GM18951 (cell line): ENCODE measurements around the gene FOXRED2.

Experiments
- POLR2A ChIP-seq: IDR thresholded peaks from 4 replicates; pipeline ENCODE4 v1.6.1; 2011; ENCODE audit warnings: mild to moderate bottlenecking; ENCODE audit not compliant: insufficient read length, insufficient read depth; ENCODE audit errors: extremely low read depth
- in situ Hi-C: fragments of 300-500 bp; cut with MboI; formaldehyde crosslinking; loops from one replicate; pipeline ENCODE4 v1.12.0; 2022; ENCODE audit warnings: low sequenced_read_pairs, mixed read lengths, inconsistent platforms; ENCODE audit not compliant: unreplicated experiment

FOXRED2 gene

DNA sequence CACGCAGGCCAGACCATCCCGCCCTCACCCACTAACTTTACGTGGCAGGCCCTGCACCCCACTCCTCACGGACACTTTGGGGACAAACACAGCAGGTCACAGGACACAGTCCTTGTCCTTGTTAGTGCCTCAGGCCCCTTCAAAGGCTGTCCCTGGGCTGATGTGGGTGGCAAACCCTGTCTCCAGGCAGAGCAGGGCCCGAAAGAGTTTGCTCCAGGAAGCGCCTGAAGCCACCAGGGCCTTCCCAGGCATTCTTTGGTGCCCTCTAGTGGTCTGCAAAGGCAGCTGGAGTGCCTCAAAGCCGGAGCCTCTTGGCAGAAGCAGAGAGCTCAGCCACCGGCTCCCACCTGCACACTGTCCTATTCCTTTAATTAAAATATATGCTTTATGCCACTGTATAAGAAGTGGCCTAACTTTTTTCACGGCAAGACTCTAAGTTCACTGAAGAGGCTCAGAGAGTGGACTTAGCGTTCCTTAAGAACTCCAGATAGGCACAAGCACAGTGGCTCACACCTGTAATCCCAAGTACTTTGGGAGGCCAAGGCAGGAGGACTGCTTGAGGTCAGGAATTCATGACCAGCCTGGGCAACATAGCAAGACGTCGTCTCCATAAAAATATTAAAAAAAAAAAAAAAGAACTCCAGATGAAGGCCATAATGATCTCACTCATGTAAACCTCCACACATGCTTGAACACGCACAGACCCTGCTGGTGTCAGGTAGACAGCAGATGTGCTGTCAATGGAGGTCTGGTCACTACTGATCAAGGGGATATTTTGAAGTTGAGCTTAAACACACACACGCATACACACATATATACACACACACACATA lies 36.5 kb downstream of the FOXRED2 start:
- no peak for TF ChIP-seq POLR2A
- in situ Hi-C loops = no loop called here

DNA sequence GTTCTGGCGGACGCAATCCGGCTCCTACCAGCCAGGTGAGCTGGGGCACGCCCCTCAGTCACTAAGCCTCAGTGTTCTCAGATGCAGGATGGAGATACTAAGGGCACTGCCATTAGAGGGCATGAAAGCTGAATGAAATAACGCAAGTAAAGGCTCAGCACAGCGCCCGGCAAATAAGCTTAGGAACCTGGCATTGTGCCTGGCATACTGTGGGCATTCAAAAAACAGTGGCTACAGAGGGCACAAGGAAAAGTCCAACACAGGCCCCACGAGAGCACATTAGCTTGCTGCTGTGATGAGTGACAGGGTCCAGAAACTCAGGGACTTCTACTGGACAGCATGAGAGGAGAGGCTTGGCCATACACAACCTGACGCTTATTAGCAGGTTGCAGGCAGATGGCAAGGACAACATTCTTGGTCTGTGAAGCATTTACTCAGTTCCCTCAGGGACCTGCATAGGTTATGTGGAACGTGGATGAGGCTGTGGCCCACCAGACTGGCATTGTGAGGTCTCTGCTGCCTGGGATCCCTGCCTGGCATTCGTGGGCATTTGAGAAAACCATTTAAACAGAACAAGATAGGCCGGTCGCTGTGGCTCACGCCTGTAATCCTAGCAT lies 37.6 kb downstream of the FOXRED2 start:
- no peak for TF ChIP-seq POLR2A
- in situ Hi-C loops = loop anchor here (10.0 kb wide), 1 partner anchor 164 kb away; no protein-coding TSS in a partner anchor

DNA sequence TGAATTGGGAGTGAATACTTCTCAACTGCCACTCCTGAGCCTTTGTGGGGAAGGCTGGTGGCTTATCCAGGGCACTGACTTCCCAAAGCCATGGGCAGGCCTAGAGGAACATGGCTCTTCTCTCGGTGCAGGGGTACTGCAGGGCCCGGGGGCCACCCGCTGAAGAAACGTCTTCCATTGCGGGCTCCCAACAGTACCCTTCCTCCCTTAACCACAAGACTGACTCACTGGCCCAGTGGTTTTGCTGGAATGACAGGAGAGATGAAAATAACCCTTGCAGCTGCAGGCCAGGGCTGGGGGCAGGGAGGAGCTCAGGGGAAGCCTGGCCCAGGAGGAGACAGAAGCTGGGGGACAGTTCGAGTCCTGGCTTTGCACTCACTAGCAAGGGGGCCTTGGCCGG lies 38.9 kb downstream of the FOXRED2 start:
- in situ Hi-C loops = loop anchor here (10.0 kb wide), 1 partner anchor 163 kb away; no protein-coding TSS in a partner anchor
- TF ChIP-seq POLR2A = no peak

DNA sequence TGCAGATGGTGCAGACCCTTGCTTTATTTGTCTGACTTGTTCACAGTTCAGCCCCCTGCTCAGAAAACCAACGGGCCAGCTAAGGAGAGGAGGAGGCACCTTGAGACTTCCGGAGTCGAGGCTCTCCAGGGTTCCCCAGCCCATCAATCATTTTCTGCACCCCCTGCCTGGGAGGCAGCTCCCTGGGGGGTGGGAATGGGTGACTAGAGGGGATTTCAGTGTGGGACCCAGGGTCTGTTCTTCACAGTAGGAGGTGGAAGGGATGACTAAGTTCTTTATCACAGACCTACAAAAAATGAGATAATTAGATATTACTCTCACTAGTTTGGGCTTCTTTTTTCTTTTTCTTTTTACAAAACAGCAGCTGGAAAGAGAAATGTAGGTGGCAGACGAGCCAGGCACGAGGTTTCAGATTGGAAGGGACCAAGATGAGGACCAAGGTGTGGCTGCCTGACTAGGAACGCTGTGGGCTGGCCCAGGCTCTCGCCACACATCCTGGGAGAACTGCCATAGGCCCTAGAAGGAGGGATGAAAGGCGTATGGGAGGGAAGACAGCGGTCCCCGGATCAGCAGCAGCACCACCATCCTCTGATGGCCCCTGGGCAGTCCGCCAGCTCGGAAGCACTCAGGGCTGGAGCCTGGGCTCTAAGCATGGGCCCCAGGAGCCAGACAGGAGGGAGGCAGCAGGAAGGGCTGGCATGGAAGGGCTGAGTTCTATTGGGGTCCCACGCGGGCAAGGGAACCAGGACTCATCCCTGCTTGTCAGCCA lies 39.6 kb downstream of the FOXRED2 start:
- in situ Hi-C loops = loop anchor here (10.0 kb wide), 1 partner anchor 162 kb away; no protein-coding TSS in a partner anchor
- no peak for TF ChIP-seq POLR2A

DNA sequence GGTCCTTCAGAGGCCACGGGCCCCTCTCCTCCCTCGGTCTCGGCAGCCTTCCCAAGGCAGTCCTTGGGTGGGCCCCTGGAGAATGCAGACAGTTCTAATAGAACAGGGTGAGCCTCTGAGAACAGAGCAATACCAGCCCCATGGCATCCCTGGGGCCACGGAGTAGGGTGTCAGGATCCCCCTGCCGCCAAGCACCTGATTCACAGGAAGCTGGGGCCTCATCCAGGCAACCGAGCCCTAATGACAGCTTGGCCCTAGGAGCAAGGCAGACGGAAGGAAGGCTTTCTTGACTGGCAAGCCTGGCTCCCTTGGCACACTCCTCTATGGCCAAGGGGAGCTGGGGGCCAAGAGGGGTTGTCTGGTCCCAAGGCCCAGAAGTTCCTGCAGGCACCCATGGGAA lies 40.6 kb downstream of the FOXRED2 start:
- in situ Hi-C loops = loop anchor here (10.0 kb wide), 1 partner anchor 161 kb away; no protein-coding TSS in a partner anchor
- no peak for TF ChIP-seq POLR2A

DNA sequence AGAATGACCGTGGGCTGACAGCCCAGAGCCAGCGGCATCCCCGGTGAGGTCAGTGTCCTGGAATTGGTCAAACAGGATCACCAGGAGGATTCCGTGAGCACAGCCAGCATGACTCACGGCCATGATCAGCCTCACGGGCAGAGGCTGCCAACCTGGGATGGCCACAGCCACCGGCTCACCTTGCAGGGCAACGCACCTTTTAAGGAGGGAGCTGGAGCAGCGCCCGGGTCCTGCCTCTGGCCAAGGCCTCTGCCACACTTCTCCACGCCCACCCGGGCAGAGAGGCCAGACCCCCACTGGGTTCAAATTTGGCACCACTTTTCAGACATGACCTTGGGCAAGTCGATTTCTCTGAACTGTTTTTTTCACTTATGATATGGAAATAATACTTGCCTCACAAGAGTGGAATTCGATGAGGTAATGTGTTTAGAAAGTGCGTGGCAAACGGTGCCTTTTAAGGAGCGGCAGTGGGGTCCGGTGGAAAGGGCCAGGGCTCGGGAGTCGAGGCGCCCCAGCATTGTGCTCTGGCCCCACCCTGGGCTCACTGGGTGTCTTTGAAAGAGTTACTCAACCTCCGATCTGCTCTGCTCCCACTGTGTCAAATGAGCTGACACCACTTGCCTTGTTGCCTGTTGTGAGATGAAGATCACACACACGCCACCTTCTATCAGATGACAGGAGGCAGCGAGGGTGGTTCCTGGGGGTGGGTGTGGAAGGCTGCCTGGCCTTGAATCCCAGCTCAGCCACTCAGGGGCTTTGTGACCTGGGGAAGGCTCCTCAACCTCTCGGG lies 41.4 kb downstream of the FOXRED2 start:
- in situ Hi-C loops = loop anchor here (10.0 kb wide), 1 partner anchor 161 kb away; no protein-coding TSS in a partner anchor
- TF ChIP-seq POLR2A = no peak

DNA sequence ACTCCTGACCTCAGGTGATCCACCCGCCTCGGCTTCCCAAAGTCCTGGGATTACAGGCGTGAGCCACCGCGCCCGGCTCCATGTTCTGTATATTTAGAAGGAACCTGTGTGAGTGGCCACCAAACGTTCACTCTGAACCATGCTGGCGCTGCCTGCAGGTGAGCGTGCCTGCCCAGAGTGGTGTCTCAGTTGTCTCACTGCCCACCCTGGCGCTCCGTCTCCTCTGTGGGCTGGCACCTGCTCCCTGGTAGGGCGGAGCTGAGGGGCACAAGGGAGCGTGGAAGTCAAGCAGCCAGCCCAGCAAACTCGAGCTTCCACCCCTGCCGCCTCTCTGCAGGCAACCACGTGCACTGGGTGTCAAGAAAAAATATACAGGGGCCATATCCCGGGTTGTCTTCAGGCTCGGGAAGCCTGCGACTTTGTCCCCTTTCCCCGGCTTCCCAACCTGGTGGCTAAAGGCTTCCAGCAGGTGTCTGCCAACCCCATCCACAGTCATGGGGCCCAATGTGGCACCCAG lies 42.1 kb downstream of the FOXRED2 start:
- in situ Hi-C loops = loop anchor here (10.0 kb wide), 1 partner anchor 160 kb away; no protein-coding TSS in a partner anchor
- no peak for TF ChIP-seq POLR2A

DNA sequence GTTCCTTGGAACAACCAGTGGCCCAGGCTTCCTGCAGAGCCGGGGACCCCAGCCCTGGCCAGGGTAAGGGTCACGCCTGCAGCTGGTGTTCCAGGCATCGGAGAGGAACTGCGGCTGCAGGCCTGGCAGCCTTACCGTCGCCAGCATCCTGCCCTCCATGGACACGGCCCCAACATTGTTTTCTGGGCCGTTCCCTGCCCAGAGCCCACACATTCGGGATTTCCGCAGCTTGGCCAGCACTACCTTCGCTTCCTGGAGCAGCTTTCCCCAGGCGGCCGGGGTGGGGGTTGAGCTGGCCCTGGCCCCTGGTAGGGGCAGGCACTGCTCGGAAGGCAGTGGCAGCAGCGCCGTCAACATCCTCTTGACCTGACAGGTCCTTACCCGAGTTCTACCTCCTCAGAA lies 43.1 kb downstream of the FOXRED2 start:
- TF ChIP-seq POLR2A = no peak
- in situ Hi-C loops = loop anchor here (10.0 kb wide), 1 partner anchor 159 kb away; no protein-coding TSS in a partner anchor

DNA sequence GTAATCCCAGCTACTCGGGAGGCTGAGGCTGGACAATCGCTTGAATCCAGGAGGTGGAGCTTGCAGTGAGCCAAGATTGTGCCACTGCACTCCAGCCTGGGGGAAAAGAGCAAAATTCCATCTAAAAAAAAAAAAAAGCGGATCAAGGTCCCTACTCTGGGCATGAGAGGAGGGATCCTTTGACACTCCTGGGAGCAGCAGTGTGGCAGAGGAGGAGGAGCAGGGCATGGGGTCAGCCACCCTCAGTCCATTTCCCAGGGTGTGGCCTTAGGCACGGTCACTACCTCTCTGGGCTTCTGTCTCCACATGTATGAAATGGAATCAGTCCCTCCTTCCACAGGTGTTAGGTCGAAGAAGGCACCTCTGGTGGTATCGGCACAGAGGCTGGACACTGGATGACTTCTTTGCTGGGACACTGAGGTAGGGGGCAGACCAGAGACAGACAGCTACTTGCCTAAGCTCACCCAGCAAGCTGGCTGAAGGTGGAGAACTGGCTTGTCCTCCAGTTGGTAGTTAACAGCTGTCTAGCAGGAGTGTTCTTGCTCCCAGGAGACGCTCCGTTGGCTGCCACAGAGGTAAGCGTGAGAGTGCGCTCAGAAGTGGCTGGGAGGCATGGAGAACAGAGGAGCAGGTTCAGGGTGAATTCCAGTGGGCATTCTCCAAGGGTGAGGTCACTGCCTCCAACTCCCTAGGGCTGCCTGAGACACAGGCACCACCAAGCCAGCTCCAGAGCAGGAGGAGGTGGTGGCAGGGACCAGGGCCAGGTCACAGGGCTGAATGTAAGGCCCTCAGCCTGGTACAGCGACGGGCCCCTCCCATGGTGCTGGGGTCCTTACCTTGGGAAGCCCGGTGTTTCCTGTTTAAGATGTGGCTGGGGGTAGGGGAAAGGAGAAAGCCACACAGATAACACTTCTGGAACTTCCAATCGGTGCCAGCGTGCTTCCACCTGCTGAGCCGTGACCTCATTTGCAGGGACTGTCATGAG lies 44.9 kb downstream of the FOXRED2 start:
- in situ Hi-C loops = loop anchor here (10.0 kb wide), 1 partner anchor 157 kb away; no protein-coding TSS in a partner anchor
- no peak for TF ChIP-seq POLR2A

DNA sequence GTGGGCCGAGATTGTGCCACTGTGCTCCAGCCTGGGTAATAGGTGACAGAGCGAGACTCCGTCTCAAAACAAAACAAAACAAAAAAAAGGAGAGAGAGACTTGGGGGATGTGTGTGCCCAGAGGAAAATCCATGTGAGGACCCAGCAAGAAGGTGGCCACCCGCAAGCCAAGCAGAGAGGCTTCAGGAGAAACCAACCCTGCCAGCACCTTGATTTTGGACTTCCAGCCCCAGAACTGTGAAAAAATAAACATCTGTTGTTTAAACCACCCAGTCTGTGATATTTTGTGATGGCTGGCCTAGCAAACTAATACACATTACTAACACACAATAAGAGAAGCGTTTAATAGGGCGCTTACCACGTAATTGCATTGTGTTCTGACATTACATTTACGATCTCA lies 46.6 kb downstream of the FOXRED2 start:
- no peak for TF ChIP-seq POLR2A
- in situ Hi-C loops = loop anchor here (10.0 kb wide), 1 partner anchor 155 kb away; no protein-coding TSS in a partner anchor
